IPS-18c (cell line): Measurements from ENCODE around the gene STBD1.

Experiments used
- H3K4me3 ChIP-seq: 2 replicates; pipeline ENCODE4 v1.7.0; 2013; ENCODE audit warnings: low read depth, mild to moderate bottlenecking, low read length, moderate library complexity; ENCODE audit not compliant: insufficient read depth
- H3K9me3 ChIP-seq: one replicate; pipeline ENCODE4 v1.6.1; 2013; ENCODE audit warnings: mild to moderate bottlenecking, low read length, moderate library complexity; ENCODE audit not compliant: control insufficient read depth, insufficient read depth

Gene STBD1

DNA sequence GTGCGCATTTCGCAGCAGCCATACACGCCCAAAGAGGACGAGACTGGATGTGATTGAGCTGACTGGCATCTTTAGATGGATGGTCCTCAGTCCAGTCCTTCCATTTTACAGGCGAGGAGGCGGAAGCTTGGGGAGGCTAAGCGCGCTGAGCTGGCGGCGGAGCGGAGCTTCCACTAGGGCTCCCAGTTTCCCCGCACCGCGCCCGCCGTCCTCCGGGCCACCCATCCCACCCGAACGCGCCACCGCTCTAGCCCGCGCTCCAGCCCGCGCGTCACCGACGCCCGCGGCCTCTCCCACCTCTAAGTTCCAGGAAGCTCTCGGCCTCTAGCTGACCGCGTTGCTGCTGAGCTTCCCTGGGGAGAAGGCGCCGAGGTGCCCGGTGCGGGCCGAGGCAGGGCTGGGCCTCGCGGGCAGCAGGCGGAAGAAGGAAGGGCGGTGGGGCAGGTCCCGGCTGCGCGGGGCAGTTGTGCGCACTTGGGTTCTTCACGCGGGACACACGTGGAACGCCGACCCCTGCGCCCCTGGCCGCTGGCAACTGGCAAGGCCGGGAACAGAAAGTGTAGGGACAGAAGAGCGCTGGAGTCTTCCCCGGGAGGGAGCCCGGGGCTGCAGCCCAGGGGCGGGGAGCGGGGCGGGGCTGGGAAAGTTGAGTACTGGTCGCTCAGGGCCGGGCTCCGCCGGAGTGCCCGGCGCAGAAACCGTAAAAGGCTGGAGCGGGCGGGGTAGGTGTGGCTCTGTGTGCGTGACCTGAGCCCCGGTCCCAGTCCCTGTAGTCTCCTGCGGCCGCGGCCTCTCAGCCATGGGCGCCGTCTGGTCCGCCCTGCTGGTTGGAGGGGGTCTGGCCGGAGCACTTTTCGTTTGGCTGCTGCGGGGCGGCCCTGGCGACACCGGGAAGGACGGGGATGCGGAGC is at the start of gene STBD1:
Gene STBD1 (plus strand): TSS at position 763 of the 911 bp plus-strand sequence. CDS start 37 bp downstream, at position 800.
- Histone ChIP-seq H3K4me3 (peak within 1 kb of the TSS; percentile 88), H3K9me3 (peaks cover 2% of the 10 kb centered on the region)

DNA sequence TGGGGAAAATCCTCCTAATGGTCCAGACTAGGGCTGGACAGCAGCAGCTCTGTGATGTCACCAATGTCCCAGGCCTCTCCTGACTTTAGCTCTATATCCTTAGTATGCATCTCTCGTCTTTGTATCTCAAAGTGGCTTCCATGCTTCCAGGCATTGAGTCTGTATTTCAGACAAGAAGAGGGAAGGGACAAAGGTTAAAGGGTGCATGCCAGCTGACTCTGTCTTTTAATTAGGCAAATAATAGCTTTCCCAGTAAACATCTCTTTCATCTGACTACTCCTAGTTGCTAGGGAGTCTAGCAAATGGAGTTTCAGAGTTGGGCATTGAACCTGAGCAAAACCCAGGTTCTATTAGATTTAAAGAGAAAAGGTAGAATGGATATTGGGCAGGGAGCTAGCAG is 49.6 kb upstream of the STBD1 start:
- Histone ChIP-seq H3K9me3 (no peaks in the 10 kb centered on the region), H3K4me3 (no peak overlapping the region)

- no peak overlapping the region for H3K4me3 ChIP-seq
- H3K9me3 ChIP-seq, result no peaks in the 10 kb centered on the region
These were observed 48.7 kb upstream of the STBD1 start for GRCh38 chr4:76257824-76258223.

DNA sequence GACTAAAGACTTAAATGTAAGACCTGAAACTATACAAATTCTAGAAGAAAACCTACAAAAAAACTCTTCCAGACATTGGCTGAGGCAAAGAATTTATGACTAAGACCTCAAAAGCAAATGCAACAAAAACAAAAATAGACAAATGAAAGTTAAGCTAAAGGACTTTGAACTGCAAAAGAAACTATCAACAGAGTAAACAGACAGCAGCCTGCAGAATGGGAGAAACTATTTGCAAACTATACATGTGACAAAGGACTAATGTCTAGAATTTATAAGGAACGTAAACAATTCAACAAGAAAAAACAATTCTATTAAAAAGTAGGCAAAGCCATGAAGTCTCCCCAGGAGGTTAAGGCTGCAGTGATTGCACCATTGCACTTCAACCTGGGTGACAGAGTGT is 46.0 kb upstream of the STBD1 start:
- Histone ChIP-seq H3K4me3 (no peak overlapping the region), H3K9me3 (no peaks in the 10 kb centered on the region)

DNA sequence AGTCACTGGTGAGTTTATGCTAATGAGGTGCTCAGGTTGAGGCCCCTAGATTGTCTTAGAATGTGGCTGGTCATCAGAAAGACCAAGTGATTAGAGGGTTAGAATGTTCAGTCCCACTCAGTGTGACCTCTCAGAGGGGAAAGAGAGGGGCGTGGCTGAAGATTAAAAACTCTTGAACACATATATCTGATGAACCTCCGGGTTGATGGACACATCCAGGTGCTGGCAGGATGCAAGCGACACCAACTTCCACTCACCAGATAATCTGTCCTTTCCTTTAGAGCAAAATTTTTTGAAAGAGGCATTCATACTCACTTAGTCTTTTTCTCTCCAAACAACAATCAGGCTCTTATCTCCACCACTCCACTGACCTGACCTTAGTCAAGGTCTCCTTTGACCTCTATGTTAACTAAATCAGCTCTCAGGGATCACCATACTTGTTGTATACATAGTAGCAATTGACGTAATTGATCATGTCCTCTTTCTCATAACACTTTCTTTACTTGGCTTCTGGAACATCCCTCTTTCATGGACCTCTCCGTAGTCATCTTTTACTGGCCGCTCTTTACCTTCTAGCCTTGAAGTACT is 40.8 kb upstream of the STBD1 start:
- Histone ChIP-seq H3K9me3 (no peaks in the 10 kb centered on the region), H3K4me3 (no peak overlapping the region)

DNA sequence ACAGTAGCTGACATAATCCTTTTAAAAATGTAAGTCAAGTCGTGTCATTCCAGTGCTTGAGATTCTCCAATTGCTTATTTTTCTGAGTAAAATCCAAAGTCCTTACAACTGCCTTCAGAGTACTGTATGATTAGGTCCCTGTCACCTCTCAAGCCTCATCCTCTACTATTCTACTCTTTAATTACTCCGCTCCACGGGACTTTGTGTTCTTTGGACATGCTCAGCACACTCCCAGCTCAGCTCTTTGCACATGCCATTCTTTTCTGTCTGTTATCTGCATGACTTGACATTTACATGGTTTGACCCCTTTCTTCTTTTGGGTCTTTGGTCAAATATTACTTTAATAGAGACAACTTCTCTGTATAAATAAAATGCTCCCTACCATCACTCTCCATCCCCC is 39.9 kb upstream of the STBD1 start:
- H3K4me3 ChIP-seq, result no peak overlapping the region
- H3K9me3 ChIP-seq, result no peaks in the 10 kb centered on the region

GRCh38 chr4:76267811-76268210 is 38.7 kb upstream of the STBD1 start:
- H3K4me3 ChIP-seq, result no peak overlapping the region
- H3K9me3 ChIP-seq, result no peaks in the 10 kb centered on the region

- no peak overlapping the region for H3K4me3 ChIP-seq
- no peaks in the 10 kb centered on the region for H3K9me3 ChIP-seq
These were observed 36.0 kb upstream of the STBD1 start for GRCh38 chr4:76270244-76271175.

GRCh38 chr4:76271248-76271647 is 35.3 kb upstream of the STBD1 start:
- Histone ChIP-seq H3K4me3 (no peak overlapping the region), H3K9me3 (no peaks in the 10 kb centered on the region)

DNA sequence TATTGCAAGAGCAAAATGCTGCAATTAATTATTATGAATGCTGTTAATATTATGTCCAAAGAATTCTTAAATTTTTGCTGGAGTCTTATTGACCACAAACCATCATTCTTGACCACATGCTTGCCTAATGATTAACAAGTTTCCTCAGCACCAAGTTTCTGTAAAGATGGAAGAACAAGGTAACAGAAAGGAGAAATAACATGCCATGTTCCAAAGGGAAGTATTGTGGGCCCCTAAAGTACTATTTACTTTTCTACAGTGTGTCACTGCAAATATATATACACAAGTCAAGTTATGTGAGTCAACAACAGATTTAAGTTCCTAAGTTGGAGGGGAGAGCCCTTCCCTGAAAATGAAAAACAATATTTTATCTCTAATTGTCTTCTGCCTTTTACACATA is 34.5 kb upstream of the STBD1 start:
- H3K4me3 ChIP-seq, result no peak overlapping the region
- no peaks in the 10 kb centered on the region for H3K9me3 ChIP-seq

DNA sequence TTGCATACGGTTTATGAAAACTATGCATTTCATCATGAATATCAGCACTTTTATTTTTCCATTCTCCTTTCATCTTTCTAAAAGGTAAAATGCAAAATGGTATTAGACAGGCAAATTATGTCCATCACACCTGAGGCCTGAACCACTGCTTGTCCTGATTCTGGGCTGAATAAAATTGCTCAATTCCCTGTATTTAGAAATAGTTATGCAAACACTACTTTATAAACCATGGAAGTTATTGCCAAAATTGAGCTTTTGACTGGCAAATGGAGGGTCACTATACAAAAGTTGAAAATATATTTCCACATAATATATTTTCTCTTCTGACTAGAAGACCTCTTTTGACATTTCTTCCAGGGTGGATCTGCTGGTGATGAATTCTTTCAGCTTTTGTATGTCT is 34.0 kb upstream of the STBD1 start:
- H3K4me3 ChIP-seq, result no peak overlapping the region
- H3K9me3 ChIP-seq, result no peaks in the 10 kb centered on the region

DNA sequence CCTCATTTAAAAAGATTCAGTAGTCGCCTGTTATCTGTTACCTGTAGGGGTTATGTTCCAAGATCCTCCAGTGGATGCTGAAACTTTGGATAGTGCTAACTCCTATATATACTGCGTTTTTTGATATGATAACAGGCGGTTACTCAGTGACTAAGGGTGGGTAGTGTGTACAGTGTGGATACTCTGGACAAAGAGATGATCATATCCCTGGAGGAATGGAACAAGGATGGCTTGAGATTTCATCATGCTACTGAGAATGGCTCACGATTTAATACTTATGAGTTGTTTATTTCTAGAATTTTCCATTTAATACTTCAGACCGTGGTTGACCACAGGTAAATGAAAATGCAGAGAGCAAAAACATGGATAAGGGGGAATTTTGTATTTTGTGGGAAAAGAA is 33.5 kb upstream of the STBD1 start:
- H3K9me3 ChIP-seq, result no peaks in the 10 kb centered on the region

DNA sequence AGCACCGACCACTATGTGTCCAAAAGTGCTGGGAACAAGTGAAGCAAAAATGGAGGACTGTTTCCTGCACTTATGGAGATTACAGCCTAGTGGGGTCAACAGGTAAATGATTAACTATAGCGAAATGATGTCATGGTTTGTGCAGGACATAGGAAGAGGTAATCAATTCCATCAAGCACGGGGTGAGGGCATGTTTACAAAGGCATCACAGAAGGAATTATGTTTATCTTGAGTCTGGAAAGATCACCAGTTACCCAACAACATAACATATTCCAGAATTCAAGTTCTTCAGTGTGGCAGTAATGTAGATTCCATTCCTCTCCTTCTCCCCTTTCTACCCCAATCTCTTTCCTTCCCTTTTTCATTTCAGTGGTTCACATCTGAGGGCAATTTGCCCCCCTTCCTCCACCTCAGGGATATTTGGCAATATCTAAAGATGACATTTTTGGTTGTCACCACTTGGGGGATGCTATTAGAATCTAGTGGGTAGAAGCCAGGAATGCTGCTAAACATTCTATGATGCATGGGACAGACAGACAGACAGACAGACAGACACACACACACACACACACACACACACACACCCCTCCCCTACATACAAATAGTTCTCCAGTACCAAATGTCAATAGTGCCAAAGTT is 30.9 kb upstream of the STBD1 start:
- Histone ChIP-seq H3K4me3 (no peak overlapping the region), H3K9me3 (no peaks in the 10 kb centered on the region)

More for the DNA sequence above, 33.5 kb upstream of the STBD1 start:
- H3K4me3 ChIP-seq, result no peak overlapping the region

DNA sequence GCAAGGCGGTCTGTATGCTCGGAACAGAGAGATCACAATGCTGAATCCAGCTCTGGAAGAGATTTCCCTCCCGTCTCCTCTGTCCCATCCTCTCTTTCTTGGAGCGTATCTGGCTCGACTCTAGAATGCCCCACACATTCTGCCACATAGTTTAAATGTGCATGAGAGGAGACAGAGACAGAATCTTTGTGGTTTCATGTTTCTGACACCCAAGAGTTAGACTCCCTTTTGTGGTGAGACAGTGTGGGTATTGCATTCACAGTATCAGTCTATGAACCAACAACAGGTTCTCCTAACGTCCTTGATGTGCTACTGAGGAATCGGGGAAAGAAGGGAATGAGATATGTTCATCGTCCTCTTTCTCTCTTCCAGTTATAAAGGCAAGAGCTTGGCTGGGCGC is 29.7 kb upstream of the STBD1 start:
- Histone ChIP-seq H3K9me3 (no peaks in the 10 kb centered on the region), H3K4me3 (no peak overlapping the region)

DNA sequence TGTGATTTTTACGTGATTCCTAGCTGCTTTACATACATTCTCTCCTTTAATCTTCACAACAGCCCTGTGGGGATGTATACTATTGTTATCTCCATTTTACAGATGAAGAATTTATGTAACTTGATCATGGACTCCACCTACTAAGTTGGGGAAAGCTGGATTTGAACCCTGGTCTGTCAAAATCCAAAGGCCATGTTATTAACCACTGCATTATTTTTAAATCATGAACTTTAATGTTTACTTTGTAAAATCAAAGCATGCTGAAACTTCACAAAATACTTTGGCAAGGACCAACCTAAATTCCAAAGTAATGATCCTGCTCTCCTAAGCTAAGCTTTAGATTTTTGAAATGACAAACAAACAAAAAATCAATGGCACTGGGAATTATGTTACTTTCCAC is 28.9 kb upstream of the STBD1 start:
- Histone ChIP-seq H3K9me3 (no peaks in the 10 kb centered on the region), H3K4me3 (no peak overlapping the region)

- H3K9me3 ChIP-seq, result no peaks in the 10 kb centered on the region
- H3K4me3 ChIP-seq, result no peak overlapping the region
These were observed 27.9 kb upstream of the STBD1 start for GRCh38 chr4:76278583-76278982.

GRCh38 chr4:76279462-76279861 is 27.1 kb upstream of the STBD1 start:
- H3K9me3 ChIP-seq, result no peaks in the 10 kb centered on the region
- H3K4me3 ChIP-seq, result no peak overlapping the region
